H1 (cell line): ENCODE results near the gene AATK.

Source experiments
- BRCA1 ChIP-seq: IDR thresholded peaks from 2 replicates; pipeline ENCODE4 v1.6.1; 2012; ENCODE audit warnings: low read depth, low read length, improper control_type of control experiment
- MAFK ChIP-seq: IDR thresholded peaks from 2 replicates; pipeline ENCODE4 v1.6.1; 2012; ENCODE audit warnings: low read depth, mild to moderate bottlenecking, improper control_type of control experiment, low read length

DNA sequence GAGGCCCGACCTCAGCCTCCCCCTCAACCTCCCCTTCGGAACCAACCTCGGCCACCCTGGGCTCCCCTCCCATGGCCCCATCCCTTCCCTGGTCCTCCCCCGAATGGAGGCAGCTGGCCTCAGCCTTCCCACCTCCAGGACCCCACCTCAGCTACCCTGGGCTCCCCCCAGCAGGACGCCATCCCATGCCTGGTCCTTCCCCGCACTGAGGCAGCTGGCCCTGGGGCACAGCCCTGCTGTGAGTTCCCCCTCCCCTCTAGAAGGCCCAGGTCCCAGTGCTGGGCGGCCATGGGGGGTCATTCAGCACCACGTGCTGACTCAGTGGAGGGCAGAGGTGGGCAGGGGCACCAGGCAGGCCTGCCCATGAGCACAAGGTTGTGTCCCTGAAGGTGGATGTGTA lies 29.7 kb downstream of the AATK start:
- TF ChIP-seq MAFK, result no peak
- no peak for TF ChIP-seq BRCA1
